Esophagus squamous epithelium (tissue), 5 donors: ENCODE data around the gene MOK. TPM values are rescaled to one million over a fixed set of nuclear protein-coding genes. Genes with fewer than 3 reads are reported as not detected.

Experiments used
- DNase-seq: peaks from one replicate; lab custom pipeline; 2025; lab: John Stamatoyannopoulos, UW
- H3K27ac ChIP-seq, 4 donors: fragments of 200-600 bp; sonication (generic); one replicate each; pipeline ENCODE4 v1.5.1; 2016 to 2019; ENCODE audit warnings: mild to moderate bottlenecking in 1 of 4
- H3K27me3 ChIP-seq, 4 donors: fragments of 200-600 bp; sonication (generic); 1 replicate in 3 of 4; 2 replicates in 1 of 4; pipeline versions ENCODE4 v1.5.1 to v1.6.0; 2017 to 2021; ENCODE audit warnings: antibody characterized with exemption in 1 of 4
- H3K36me3 ChIP-seq, 3 donors: fragments of 200-600 bp; sonication (generic); one replicate each; pipeline ENCODE4 v1.5.1; 2016 to 2019
- H3K4me1 ChIP-seq, 3 donors: fragments of 200-600 bp; sonication (generic); one replicate each; pipeline ENCODE4 v1.5.1; 2017 to 2019
- H3K4me3 ChIP-seq, 4 donors: fragments of 200-600 bp; sonication (generic); 1 replicate in 3 of 4; 2 replicates in 1 of 4; pipeline ENCODE4 v1.5.1; 2016 to 2019; ENCODE audit warnings: mild to moderate bottlenecking in 2 of 4, moderate library complexity in 1 of 4
- H3K9me3 ChIP-seq, 3 donors: fragments of 200-600 bp; sonication (generic); one replicate each; pipeline ENCODE4 v1.5.1; 2016 to 2019
- CTCF ChIP-seq, 6 experiments: fragments of 450-650 bp in 4 of 6; fragments of 200-600 bp in 2 of 6; sonication (generic) in 2 of 6; IDR thresholded peaks; one replicate each; pipeline ENCODE4 v1.5.1; 2016 to 2019; ENCODE audit warnings: antibody characterized with exemption in 6 of 6, mild to moderate bottlenecking in 4 of 6, moderate library complexity in 4 of 6
- POLR2A ChIP-seq, 4 donors: fragments of 450-650 bp; IDR thresholded peaks; one replicate each; pipeline ENCODE4 v1.6.1; 2017; ENCODE audit warnings: antibody characterized with exemption in 4 of 4, mild to moderate bottlenecking in 4 of 4, moderate library complexity in 3 of 4
- WGBS, 2 donors: methylation state at CpG; one replicate each; pipeline ENCODE4 v1.1.5; 2018; 5-methylcytosine and 5-hydroxymethylcytosine counted together
- intact Hi-C: fragments of 100-400 bp; cut with DNase I; formaldehyde crosslinking; loops from one replicate; pipeline ENCODE4 v1.15.0; 2022
- total RNA-seq, 4 donors: library from RNA; depleted of rRNA; stranded (reverse); fragments of >200 nt; gene quantifications; one replicate each; pipeline ENCODE4 v1.1.0, GENCODE V29; 2016
- donor health status: DM: yes; HTN: yes; CAD: no.

MOK gene
- total RNA-seq, 4 donors from 2014 or later = 6.2 to 8.3 (median 6.4) TPM

DNA sequence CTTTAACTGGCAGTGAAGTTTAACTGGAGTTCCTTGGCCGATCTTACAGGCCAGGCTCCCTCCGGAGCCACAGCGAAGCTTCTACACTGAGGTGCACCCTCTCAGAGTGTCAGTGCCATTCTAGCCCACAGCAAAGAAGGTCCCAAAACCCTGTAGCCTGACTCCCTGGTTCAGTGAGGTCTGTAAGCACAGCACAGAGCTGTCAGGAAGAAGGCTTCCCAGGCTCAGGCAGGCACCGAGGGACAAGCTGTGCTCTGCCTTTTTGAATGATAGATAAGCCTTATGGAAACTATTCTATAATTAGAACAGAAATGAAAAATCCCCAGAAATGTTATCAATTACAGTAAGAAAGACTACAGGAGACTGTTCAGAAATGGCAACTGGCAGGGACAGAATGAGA, 40.2 kb downstream of the MOK start:
- WGBS, 2 donors = 65 to 85% methylated on average over 3 to 4 of the region's 4 CpGs
- TF ChIP-seq POLR2A (IDR thresholded peaks at IDR 0.05) (no peak), CTCF (IDR thresholded peaks at IDR 0.05) (no peak)
- DNase-seq = no peak
- Histone ChIP-seq H3K27ac (no peak overlapping the region), H3K4me1 (peaks cover 0 to 15% (median 4%) of the 10 kb centered on the region in 3 donors), H3K36me3 (no peaks in the 10 kb centered on the region), H3K4me3 (no peak overlapping the region), H3K9me3 (no peaks in the 10 kb centered on the region), H3K27me3 (no peaks in the 10 kb centered on the region)
- intact Hi-C loops = no loop called here

DNA sequence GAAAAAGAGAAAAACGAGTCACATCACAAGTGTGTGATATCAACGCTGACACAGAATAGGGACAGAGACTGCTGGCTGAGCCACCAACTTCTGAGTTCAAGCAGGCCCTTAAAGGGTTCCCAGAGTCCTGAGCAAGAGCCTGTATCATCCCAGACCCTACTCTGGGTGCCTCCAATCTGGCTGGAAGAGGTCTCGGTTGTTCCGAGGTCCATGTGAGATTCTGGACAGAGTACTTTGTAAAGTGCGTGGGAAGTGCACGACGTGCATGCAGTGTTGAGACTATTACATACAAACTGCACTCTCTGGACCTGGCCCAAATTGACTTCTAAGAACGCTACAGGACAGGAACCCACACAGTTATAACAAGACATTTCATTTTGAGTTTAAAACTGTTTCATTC, 40.6 kb downstream of the MOK start:
- DNase-seq = no peak
- intact Hi-C loops = no loop called here
- TF ChIP-seq CTCF (IDR thresholded peaks at IDR 0.05) (no peak), POLR2A (IDR thresholded peaks at IDR 0.05) (no peak)

GRCh38 chr14:102262929-102263462, 42.0 kb downstream of the MOK start:
- peaks cover 0 to 15% (median 4%) of the 10 kb centered on the region in 3 donors for H3K4me1 ChIP-seq
- TF ChIP-seq POLR2A (IDR thresholded peaks at IDR 0.05) (no peak), CTCF (IDR thresholded peaks at IDR 0.05) (no peak)
- 15 to 56% methylated on average over 6 to 7 of the region's 7 CpGs for WGBS, 2 donors
- H3K9me3 ChIP-seq = no peaks in the 10 kb centered on the region
- H3K36me3 ChIP-seq = no peaks in the 10 kb centered on the region
- intact Hi-C loops = no loop called here
- no peaks in the 10 kb centered on the region for H3K27me3 ChIP-seq
- H3K4me3 ChIP-seq = no peak overlapping the region
- no peak for DNase-seq
- peak overlapping the region in 1 of 4 donors; percentile 25 for H3K27ac ChIP-seq

More for the DNA sequence above, 40.6 kb downstream of the MOK start:
- 66 to 76% methylated on average over 8 of the region's 8 CpGs for WGBS, 2 donors
- no peaks in the 10 kb centered on the region for H3K36me3 ChIP-seq
- H3K4me3 ChIP-seq = no peak overlapping the region
- H3K9me3 ChIP-seq = no peaks in the 10 kb centered on the region
- H3K27me3 ChIP-seq = no peaks in the 10 kb centered on the region
- H3K4me1 ChIP-seq = peaks cover 0 to 15% (median 4%) of the 10 kb centered on the region in 3 donors
- no peak overlapping the region for H3K27ac ChIP-seq

- intact Hi-C loops = no loop called here
- no peaks in the 10 kb centered on the region for H3K36me3 ChIP-seq
- no peak overlapping the region for H3K4me3 ChIP-seq
- no peaks in the 10 kb centered on the region for H3K27me3 ChIP-seq
- H3K27ac ChIP-seq = no peak overlapping the region
- TF ChIP-seq CTCF (IDR thresholded peaks at IDR 0.05) (no peak), POLR2A (IDR thresholded peaks at IDR 0.05) (no peak)
- DNase-seq = no peak
- H3K9me3 ChIP-seq = no peaks in the 10 kb centered on the region
- H3K4me1 ChIP-seq = peaks cover 0 to 23% (median 3%) of the 10 kb centered on the region in 3 donors
- WGBS, 2 donors = 90 to 92% methylated on average over 6 of the region's 6 CpGs
Observed at GRCh38 chr14:102258136-102258535, 46.8 kb downstream of the MOK start.

- intact Hi-C loops = no loop called here
- peaks cover 0 to 12% (median 0%) of the 10 kb centered on the region in 3 donors for H3K4me1 ChIP-seq
- no peaks in the 10 kb centered on the region for H3K27me3 ChIP-seq
- no peak for DNase-seq
- no peak overlapping the region for H3K27ac ChIP-seq
- 35 to 66% methylated on average over 9 of the region's 9 CpGs for WGBS, 2 donors
- no peak overlapping the region for H3K4me3 ChIP-seq
- no peaks in the 10 kb centered on the region for H3K9me3 ChIP-seq
- TF ChIP-seq CTCF (IDR thresholded peaks at IDR 0.05) (no peak), POLR2A (IDR thresholded peaks at IDR 0.05) (no peak)
- no peaks in the 10 kb centered on the region for H3K36me3 ChIP-seq
Observed at GRCh38 chr14:102256716-102257115, 48.2 kb downstream of the MOK start.
